HTR-8/SVneo (cell line): Measurements from ENCODE around the gene RORB.

Source experiments
- DNase-seq: peaks from one replicate; pipeline ENCODE4 v3.0.0; 2011; ENCODE audit warnings: low spot score, mixed read lengths; ENCODE audit not compliant: insufficient read length
- FAIRE-seq: peaks from 2 replicates; lab custom pipeline; 2011; peaks lifted over from hg19 to GRCh38; lab: Jason Lieb, UNC

RORB gene

DNA sequence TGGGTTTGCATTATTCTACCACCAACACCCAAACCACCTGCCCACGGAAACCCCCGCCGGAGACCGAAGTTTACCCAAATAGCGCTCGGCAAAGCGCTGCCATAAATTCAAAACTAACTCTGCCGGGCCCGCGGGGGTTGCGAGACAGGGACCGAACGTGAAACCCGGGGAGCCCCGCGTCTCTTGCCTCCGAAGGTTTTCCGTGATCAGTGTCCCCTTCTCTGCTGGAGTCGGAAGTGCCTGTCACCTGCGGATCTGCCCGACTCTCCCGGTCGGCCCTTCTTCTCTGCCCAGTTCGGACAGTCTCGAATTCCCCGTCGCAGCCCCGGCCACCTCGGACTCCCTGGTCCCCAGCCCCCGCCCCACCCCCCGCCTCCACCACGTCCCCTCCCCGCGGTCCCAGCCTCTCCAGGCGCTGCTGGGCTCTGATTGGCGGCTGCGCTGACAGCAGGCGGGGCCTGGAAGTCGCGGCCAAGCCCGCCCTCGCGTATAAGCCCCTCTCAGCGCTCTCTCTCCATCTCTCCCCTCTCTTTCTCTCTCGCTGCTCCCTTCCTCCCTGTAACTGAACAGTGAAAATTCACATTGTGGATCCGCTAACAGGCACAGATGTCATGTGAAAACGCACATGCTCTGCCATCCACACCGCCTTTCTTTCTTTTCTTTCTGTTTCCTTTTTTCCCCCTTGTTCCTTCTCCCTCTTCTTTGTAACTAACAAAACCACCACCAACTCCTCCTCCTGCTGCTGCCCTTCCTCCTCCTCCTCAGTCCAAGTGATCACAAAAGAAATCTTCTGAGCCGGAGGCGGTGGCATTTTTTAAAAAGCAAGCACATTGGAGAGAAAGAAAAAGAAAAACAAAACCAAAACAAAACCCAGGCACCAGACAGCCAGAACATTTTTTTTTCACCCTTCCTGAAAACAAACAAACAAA, at the start of gene RORB:
TSS of gene RORB (plus strand) at position 517 of the 929 bp plus-strand sequence. CDS start 642 bp downstream, outside the sequence.
- no peak for FAIRE-seq

GRCh38 chr9:74447451-74448193, 49.5 kb upstream of the RORB start:
- FAIRE-seq = no peak
- DNase-seq = no peak

More for the DNA sequence above, at the start of gene RORB:
- peak; percentile 12 for DNase-seq

DNA sequence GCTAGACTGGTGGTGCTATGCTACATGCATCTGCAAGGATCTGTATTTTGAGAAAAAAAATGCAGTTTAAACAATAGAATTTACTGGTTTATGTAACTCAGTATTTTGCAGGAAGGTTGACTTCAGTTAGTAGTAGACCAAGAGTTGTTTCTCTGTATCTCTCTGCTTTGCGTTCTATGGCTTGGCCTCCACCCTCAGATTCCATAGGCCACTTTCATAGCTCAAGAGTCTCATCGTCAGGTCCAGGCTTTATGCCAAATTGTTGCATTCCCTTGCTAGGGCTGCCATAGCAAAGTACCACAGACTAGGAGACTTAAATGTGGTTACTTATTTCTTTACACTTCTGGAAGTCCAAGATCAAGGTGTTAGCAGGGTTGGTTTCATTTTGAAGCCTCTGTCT, 48.1 kb upstream of the RORB start:
- FAIRE-seq (no peak), DNase-seq (no peak)

DNA sequence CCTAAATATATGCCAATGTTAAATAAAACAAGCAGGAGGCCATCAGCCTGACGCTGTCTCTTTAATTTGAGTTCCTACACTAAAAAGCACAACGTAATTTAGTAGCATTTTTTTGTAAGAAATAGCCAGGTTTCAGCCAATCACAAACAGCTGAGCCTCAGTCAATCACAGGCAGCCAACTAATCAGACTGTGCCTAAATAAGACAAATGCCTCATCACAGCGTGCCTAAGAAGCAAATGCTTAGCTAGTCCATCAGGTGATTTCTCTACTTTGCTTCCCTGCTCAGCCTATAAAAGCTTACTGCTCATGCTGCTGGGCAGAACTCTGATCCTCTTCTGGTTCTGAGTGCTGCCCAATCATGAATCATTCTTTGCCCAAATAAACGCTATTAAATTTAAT, 38.3 kb upstream of the RORB start:
- FAIRE-seq (no peak), DNase-seq (no peak)

DNA sequence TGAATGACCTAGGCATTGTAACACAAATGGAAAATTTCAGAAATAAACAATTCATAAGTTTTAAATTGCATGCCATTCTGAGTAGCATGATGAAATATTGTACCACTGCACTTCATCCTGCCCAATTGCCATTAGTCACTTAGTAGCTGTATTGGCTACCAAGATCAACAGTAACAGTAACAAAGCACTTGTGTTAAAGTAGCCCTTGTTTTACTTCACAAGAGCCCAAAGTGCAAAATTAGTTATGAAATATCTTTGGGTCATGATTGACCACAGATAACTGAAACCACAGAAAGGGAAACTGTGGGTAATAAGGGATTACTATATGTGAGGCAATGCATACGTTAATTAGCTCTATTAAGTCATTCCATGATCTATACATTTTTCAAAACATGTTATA, 33.3 kb upstream of the RORB start:
- no peak for DNase-seq

GRCh38 chr9:74478606-74479005, 18.5 kb upstream of the RORB start:
- no peak for FAIRE-seq
- DNase-seq = no peak

More for the DNA sequence above, 33.3 kb upstream of the RORB start:
- no peak for FAIRE-seq

- DNase-seq (no peak), FAIRE-seq (no peak)
These were observed 17.4 kb upstream of the RORB start for GRCh38 chr9:74479711-74480110.

GRCh38 chr9:74487395-74487794, 9.7 kb upstream of the RORB start:
- FAIRE-seq = no peak
- DNase-seq = no peak

DNA sequence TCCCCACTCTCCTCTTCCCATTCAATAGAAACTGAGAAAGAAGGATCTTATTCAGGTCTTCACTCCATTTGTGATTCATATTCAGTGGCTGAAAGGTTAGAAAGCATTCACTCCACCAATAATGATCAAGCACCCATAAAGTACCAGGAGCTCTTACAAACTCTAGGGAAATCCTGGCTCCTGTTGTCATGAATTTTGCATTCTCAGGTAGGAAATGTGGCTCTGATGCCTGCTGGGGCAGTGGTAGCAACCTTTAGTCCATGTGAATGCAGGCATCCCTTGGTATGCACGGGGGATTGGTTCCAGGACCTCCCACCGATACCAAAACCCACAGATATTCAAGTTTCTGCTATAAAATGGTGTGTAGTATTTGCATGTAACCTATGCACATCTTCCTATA, 3.6 kb upstream of the RORB start:
- no peak for DNase-seq
- no peak for FAIRE-seq

DNA sequence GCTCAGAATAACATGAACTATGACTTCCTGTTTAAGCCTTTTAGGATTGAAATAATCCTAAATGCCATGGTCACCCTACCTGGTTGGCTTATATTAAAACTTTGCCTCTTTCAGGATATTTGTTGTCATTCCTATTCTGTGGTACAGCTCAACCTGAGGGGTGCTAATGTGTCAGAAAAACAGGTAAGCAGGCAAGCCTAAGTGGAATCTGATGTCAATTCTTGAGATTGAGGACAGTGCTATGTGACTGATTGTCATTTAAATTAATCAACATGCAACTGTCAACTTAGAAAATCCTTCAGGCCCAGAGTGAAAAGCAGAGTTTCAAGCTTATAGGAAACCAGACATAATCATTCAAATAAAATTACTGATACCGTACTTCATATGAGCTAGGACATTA, 2.6 kb upstream of the RORB start:
- FAIRE-seq = no peak
- DNase-seq = no peak

DNA sequence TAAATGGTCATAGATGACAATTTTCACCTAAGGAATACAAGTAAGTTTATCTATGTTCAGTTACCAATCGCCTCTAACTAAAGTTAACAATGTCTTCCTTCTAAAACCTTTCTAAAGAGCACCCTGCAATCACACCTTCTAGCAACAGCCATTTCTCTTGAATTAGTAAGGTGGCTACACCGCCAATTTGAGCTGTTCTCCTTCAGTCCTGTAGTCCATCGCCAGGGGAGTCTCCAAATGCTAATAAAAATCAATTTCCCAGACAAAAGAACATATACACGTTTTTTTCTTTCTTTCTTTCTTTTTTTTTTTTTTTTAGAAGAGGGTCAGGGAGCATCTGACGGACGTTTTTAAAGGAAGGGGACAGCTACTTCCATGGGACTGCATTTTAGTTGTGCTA, 729 bp upstream of the RORB start:
- no peak for FAIRE-seq
- no peak for DNase-seq

- FAIRE-seq (no peak), DNase-seq (no peak)
These were observed 849 bp downstream of the RORB start for GRCh38 chr9:74497748-74498620.

- FAIRE-seq = no peak
These were observed 1.5 kb downstream of the RORB start for GRCh38 chr9:74498621-74499095.

DNA sequence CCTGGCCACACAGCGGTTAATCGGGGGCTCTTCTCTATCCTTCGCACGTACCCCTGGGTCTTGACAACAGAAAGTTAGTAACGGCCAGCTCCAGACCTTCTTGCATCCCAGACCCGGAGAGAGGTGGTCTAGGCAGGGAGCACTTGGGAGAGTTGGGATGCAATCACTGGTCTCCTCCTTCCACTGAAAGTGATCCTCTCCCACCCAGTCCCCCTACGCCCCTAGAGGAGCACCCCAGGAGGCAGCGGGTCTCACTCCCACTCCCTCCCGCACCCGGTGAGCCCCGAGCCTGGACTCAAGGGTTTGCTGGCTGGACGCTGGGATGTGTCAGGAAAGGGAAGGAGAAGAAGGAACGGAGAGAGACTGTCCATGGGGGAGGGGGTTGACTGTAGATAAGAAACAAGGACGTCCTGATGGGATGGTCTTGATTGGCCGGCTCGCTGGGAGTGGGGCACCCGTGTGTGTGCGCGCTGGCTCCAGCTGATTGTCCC, 2.0 kb downstream of the RORB start:
- FAIRE-seq (no peak), DNase-seq (no peak)

More at GRCh38 chr9:74498621-74499095, 1.5 kb downstream of the RORB start:
- DNase-seq = no peak

DNA sequence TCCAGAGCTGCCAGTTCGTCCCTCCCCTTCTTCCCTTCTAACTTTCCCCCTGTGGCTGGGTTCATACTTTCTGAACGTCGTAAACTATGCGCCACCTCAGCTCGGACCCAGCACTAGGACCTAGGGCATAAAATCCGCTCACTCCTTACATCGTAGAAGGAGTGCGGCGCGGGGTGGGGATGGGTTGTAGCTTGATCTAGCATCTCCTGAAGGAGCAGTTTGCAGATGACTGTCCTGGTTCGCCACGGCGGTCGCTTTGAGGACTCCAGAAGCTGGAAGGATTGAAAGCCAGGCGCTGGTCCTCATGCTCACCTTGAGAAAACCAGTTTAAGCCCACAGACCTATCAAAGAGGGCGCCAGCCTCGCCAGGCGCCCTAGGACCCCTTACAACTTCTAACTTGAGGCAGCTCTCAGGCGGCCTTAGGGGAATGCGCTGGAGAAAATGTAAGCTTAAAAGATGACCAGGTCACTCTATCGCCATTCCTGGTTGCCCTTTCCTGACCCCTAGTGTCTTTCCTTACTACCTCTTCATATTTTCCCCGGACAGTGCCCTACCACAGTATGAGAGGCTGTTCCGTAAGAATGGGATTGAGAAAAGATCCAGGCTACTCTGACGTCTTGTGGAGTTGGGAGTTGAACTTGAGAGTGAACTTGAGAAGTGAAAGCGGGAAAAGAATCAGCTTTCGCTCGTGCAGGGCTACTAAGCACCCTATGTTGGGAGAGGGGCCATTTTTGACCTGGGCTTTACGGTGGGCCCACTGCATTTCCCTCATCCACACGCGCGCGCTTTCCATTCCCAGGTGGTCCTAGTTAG, 2.8 kb downstream of the RORB start:
- no peak for FAIRE-seq
- no peak for DNase-seq

DNA sequence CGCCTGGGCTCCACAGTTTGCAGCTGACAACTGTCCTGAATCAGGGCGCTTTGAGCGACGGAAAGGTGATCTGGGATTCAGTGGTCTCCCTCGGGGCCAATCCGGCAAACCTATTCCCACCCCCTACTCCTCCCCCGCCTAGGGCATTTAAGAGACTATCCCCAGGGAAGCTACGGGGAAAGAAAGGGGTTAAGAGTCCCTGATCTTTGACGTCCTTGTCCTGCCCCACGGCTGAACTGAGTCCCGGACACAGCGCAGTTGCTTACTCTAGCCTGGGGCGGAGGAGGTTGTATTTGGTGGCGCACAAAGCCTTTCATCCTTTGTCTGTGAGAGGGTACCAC, 3.4 kb downstream of the RORB start:
- no peak for FAIRE-seq
- no peak for DNase-seq

- FAIRE-seq (no peak), DNase-seq (no peak)
These were observed 4.4 kb downstream of the RORB start for GRCh38 chr9:74501570-74501969.

DNA sequence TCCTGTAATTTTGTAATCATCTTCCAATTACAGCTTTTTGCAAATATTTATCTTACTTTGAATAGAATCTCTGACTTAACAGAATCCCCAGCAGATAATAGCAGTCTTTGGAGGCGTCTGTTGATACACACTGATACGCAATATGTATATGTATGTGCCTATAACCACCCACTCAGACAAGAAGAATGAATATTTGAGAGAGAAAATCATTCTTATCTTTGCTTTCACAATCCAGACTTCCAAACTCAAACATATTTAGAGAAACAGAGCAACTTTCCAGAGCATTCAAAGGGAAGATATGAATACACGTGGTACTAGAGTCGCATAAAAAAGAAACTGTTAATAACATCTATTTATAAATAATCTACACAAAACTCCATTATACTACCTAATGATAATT, 6.1 kb downstream of the RORB start:
- DNase-seq (no peak), FAIRE-seq (no peak)

- no peak for FAIRE-seq
- DNase-seq = no peak
These were observed 6.5 kb downstream of the RORB start for GRCh38 chr9:74503666-74504065.
